IPS DF 19.7 (cell line): ENCODE data around the gene ERICH6.
"Not testable (repeated sequence)": the region's sequence is repeated elsewhere in the genome, so short reads cannot be mapped to it uniquely, and the experiment has no call there.

Experiments used
- DNase-seq: peaks from one replicate; pipeline ENCODE4 v3.0.0-alpha.2; 2013; ENCODE audit warnings: low read depth, low spot score

The ERICH6 gene

GRCh38 chr3:150682279-150682678 lies 21.4 kb downstream of the ERICH6 start:
- DNase-seq: no peak

- no peak for DNase-seq
Observed at GRCh38 chr3:150681057-150681456, 22.7 kb downstream of the ERICH6 start.

GRCh38 chr3:150680562-150680961 lies 23.2 kb downstream of the ERICH6 start:
- DNase-seq: no peak

GRCh38 chr3:150675587-150675986 lies 28.1 kb downstream of the ERICH6 start:
- DNase-seq: no peak

GRCh38 chr3:150673966-150674365 lies 29.8 kb downstream of the ERICH6 start:
- DNase-seq: no peak

- DNase-seq: no peak
Observed at GRCh38 chr3:150666167-150666566, 37.6 kb downstream of the ERICH6 start.

GRCh38 chr3:150663461-150663860 lies 40.3 kb downstream of the ERICH6 start:
- DNase-seq: no peak

GRCh38 chr3:150662410-150663200 lies 41.1 kb downstream of the ERICH6 start:
- DNase-seq: no peak

GRCh38 chr3:150656316-150656715 lies 47.4 kb downstream of the ERICH6 start:
- DNase-seq: no peak

GRCh38 chr3:150653110-150653561 lies 50.6 kb downstream of the ERICH6 start:
- no peak for DNase-seq

- DNase-seq: no peak
Observed at GRCh38 chr3:150640256-150640655, 63.5 kb downstream of the ERICH6 start.

- no peak for DNase-seq
Observed at GRCh38 chr3:150639262-150639661, 64.5 kb downstream of the ERICH6 start.

- DNase-seq: no peak
Observed at GRCh38 chr3:150636258-150636657, 67.5 kb downstream of the ERICH6 start.

- no peak for DNase-seq
Observed at GRCh38 chr3:150635526-150635925, 68.2 kb downstream of the ERICH6 start.

GRCh38 chr3:150635076-150635475 lies 68.6 kb downstream of the ERICH6 start:
- no peak for DNase-seq

- no peak for DNase-seq
Observed at GRCh38 chr3:150631515-150632221, 72.1 kb downstream of the ERICH6 start.

GRCh38 chr3:150627557-150627956 lies 76.2 kb downstream of the ERICH6 start:
- DNase-seq: no peak

GRCh38 chr3:150626148-150626930 lies 77.4 kb downstream of the ERICH6 start:
- DNase-seq: no peak

- DNase-seq: no peak
Observed at GRCh38 chr3:150623945-150624344, 79.8 kb downstream of the ERICH6 start.

GRCh38 chr3:150622955-150623354 lies 80.8 kb downstream of the ERICH6 start:
- not testable (repeated sequence) for DNase-seq

GRCh38 chr3:150620002-150620689 lies 83.6 kb downstream of the ERICH6 start:
- DNase-seq: no peak
